HepG2 (cell line): Measurements from ENCODE around the gene STYX. TPM values are rescaled to one million over a fixed set of nuclear protein-coding genes. Genes with fewer than 3 reads are reported as not detected.
A peak's percentile ranks its signal among the peaks of the same experiment; 100 is the strongest.

ENCODE experiments used
- DNMT1 ChIP-seq: sonication (generic); formaldehyde crosslinking; IDR thresholded peaks from 2 replicates; pipeline ENCODE4 v1.5.1; 2020; ENCODE audit warnings: mild to moderate bottlenecking, missing genetic modification reagents
- DR1 ChIP-seq: sonication (generic); formaldehyde crosslinking; IDR thresholded peaks from 2 replicates; pipeline ENCODE4 v1.8.0; 2021; ENCODE audit warnings: mild to moderate bottlenecking, missing genetic modification reagents, inconsistent platforms
- FOXC1 ChIP-seq: sonication (generic); formaldehyde crosslinking; IDR thresholded peaks from 2 replicates; pipeline ENCODE4 v1.8.0; 2022; ENCODE audit warnings: mild to moderate bottlenecking, missing genetic modification reagents, borderline replicate concordance
- KDM4B ChIP-seq: sonication (generic); formaldehyde crosslinking; IDR thresholded peaks from 2 replicates; pipeline ENCODE4 v1.4.0; 2020; ENCODE audit warnings: missing genetic modification reagents
- MEF2D ChIP-seq: sonication (generic); formaldehyde crosslinking; IDR thresholded peaks from 2 replicates; pipeline ENCODE4 v1.5.1; 2020; ENCODE audit warnings: mild to moderate bottlenecking, missing genetic modification reagents
- NFYB ChIP-seq: sonication (generic); formaldehyde crosslinking; IDR thresholded peaks from 2 replicates; pipeline ENCODE4 v1.4.0; 2020; ENCODE audit warnings: missing genetic modification reagents
- SOX5 ChIP-seq: IDR thresholded peaks from 2 replicates; pipeline ENCODE4 v1.6.1; 2016; ENCODE audit warnings: borderline replicate concordance
- THYN1 ChIP-seq: sonication (generic); formaldehyde crosslinking; IDR thresholded peaks from 2 replicates; pipeline ENCODE4 v1.8.1; 2023; ENCODE audit warnings: low read depth, mild to moderate bottlenecking, moderate library complexity, missing genetic modification reagents, borderline replicate concordance
- ZNF547 ChIP-seq: sonication (generic); formaldehyde crosslinking; IDR thresholded peaks from 2 replicates; pipeline ENCODE4 v1.5.1; 2020; ENCODE audit warnings: mild to moderate bottlenecking, missing genetic modification reagents
- polyA plus RNA-seq, 8 experiments: library from polyadenylated mRNA; depleted of rRNA in 3 of 8; stranded (reverse) in 7 of 8; unstranded in 1 of 8; fragments of >200 nt; fragmentation: Illumina TruSeq in 4 of 8; extraction: Trizol in 4 of 8; gene quantifications; 2 replicates each; pipeline versions ENCODE4 v1.2.1 to v1.2.3, GENCODE V29; 2011 to 2016; ENCODE audit warnings: low read depth in 4 of 8, missing spikeins in 1 of 8, mixed read lengths in 1 of 8; ENCODE audit not compliant: insufficient read depth in 1 of 8
- total RNA-seq, 5 experiments: library from RNA; depleted of rRNA; stranded (reverse); fragments of >200 nt; fragmentation: Illumina TruSeq; extraction: Trizol; gene quantifications; 2 replicates each; pipeline ENCODE4 v1.2.3, GENCODE V29; 2016; ENCODE audit warnings: low read depth in 1 of 5
- TF ChIP-seq, protein P1 (sequence below): sonication (generic); formaldehyde crosslinking; IDR thresholded peaks from 2 replicates; pipeline ENCODE4 v1.4.0; 2020; ENCODE audit warnings: missing genetic modification reagents, borderline replicate concordance
- TF ChIP-seq, protein P2 (sequence below): sonication (generic); formaldehyde crosslinking; IDR thresholded peaks from 2 replicates; pipeline ENCODE4 v1.4.0; 2020; ENCODE audit warnings: missing genetic modification reagents
- TF ChIP-seq, protein P3 (sequence below): sonication (generic); formaldehyde crosslinking; IDR thresholded peaks from 2 replicates; pipeline ENCODE4 v1.4.0; 2020; ENCODE audit warnings: low read depth, mild to moderate bottlenecking, missing genetic modification reagents
- TF ChIP-seq, protein P4 (sequence below): sonication (generic); formaldehyde crosslinking; IDR thresholded peaks from 2 replicates; pipeline ENCODE4 v1.4.0; 2020; ENCODE audit warnings: missing genetic modification reagents; ENCODE audit errors: not compliant biosample characterization
- TF ChIP-seq, protein P5 (sequence below): sonication (generic); formaldehyde crosslinking; IDR thresholded peaks from 2 replicates; pipeline ENCODE4 v1.4.0; 2020; ENCODE audit warnings: mild to moderate bottlenecking, missing genetic modification reagents
- TF ChIP-seq, protein P6 (sequence below): IDR thresholded peaks from 2 replicates; pipeline ENCODE4 v1.6.1; 2016; ENCODE audit warnings: missing biosample characterization, missing genetic modification reagents, low read depth
- TF ChIP-seq, protein P7 (sequence below): IDR thresholded peaks from 2 replicates; pipeline ENCODE4 v1.6.1; 2018; ENCODE audit warnings: missing genetic modification reagents, mild to moderate bottlenecking, missing compliant biosample characterization

The STYX gene
- total and polyA plus RNA-seq, 2 of the 13 experiments (the other 11 are each of a cell fraction or from before 2014, with no cell fraction given), result 6.6 to 10.9 TPM

DNA sequence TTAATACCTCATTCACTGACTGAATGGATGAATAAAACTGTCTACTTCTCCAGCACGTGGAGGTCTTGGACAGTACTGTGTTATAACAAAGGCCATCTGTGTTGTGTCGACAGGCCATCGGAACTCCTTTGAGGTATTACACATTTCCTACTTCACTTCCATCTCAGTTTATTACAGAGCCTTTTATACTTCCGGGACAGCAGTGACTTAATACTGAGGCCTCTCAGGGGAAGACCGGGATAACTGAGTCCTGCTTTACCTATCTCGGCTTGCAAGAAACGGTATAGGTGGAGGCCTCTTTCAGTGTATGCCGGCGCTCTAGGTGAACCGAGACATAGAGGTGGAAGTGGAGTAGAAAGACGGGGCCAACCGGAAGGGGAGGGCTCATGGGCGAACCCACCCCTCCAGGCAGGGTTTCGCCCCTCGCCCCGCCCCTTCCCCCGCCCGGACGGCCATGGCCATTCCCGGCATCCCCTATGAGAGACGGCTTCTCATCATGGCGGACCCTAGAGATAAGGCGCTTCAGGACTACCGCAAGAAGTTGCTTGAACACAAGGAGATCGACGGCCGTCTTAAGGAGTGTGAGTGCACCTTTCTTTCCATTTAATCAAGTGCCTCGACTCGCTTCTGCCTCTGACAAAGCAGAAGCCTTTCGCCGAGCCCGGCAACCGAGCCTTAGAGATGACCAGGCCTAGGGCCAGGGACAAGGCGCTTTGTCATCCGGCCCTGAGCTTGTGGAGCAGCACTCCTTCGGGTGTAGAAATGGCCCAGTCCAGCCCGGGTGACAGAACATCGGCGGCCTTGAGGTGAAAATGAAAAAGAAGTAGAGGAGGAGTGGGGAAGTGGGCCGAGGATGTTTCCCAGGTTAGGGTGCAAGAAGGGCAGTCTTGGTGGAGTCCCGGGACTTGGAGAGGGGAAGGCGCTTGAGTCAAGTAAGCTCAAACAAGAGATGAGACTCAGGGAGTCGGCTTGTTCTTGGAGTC lies 23.0 kb upstream of the STYX start, which contains the start of gene PSMC6 (continued):
- TF ChIP-seq, protein P1, sequence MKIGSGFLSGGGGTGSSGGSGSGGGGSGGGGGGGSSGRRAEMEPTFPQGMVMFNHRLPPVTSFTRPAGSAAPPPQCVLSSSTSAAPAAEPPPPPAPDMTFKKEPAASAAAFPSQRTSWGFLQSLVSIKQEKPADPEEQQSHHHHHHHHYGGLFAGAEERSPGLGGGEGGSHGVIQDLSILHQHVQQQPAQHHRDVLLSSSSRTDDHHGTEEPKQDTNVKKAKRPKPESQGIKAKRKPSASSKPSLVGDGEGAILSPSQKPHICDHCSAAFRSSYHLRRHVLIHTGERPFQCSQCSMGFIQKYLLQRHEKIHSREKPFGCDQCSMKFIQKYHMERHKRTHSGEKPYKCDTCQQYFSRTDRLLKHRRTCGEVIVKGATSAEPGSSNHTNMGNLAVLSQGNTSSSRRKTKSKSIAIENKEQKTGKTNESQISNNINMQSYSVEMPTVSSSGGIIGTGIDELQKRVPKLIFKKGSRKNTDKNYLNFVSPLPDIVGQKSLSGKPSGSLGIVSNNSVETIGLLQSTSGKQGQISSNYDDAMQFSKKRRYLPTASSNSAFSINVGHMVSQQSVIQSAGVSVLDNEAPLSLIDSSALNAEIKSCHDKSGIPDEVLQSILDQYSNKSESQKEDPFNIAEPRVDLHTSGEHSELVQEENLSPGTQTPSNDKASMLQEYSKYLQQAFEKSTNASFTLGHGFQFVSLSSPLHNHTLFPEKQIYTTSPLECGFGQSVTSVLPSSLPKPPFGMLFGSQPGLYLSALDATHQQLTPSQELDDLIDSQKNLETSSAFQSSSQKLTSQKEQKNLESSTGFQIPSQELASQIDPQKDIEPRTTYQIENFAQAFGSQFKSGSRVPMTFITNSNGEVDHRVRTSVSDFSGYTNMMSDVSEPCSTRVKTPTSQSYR, result no peak
- TF ChIP-seq, protein P2, sequence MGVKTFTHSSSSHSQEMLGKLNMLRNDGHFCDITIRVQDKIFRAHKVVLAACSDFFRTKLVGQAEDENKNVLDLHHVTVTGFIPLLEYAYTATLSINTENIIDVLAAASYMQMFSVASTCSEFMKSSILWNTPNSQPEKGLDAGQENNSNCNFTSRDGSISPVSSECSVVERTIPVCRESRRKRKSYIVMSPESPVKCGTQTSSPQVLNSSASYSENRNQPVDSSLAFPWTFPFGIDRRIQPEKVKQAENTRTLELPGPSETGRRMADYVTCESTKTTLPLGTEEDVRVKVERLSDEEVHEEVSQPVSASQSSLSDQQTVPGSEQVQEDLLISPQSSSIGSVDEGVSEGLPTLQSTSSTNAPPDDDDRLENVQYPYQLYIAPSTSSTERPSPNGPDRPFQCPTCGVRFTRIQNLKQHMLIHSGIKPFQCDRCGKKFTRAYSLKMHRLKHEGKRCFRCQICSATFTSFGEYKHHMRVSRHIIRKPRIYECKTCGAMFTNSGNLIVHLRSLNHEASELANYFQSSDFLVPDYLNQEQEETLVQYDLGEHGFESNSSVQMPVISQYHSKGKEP (CRISPR knock-in tag), result no peak
- TF ChIP-seq SOX5 (CRISPR knock-in tag), result no peak
- peak; percentile 79 for TF ChIP-seq MEF2D (CRISPR knock-in tag)
- TF ChIP-seq, protein P3, sequence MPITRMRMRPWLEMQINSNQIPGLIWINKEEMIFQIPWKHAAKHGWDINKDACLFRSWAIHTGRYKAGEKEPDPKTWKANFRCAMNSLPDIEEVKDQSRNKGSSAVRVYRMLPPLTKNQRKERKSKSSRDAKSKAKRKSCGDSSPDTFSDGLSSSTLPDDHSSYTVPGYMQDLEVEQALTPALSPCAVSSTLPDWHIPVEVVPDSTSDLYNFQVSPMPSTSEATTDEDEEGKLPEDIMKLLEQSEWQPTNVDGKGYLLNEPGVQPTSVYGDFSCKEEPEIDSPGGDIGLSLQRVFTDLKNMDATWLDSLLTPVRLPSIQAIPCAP (CRISPR knock-in tag), result no peak
- TF ChIP-seq, protein P4, sequence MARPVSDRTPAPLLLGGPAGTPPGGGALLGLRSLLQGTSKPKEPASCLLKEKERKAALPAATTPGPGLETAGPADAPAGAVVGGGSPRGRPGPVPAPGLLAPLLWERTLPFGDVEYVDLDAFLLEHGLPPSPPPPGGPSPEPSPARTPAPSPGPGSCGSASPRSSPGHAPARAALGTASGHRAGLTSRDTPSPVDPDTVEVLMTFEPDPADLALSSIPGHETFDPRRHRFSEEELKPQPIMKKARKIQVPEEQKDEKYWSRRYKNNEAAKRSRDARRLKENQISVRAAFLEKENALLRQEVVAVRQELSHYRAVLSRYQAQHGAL (CRISPR knock-in tag), result no peak
- TF ChIP-seq DNMT1 (CRISPR knock-in tag), result no peak
- TF ChIP-seq ZNF547 (CRISPR knock-in tag), result 0 out of 2 replicates have a peak, but pooled peaks have one; percentile 18
- no peak for TF ChIP-seq THYN1 (CRISPR knock-in tag)
- TF ChIP-seq DR1 (CRISPR knock-in tag), result peak; percentile 55; the same call in 1 of the 2 replicates
- peak; percentile 58; the same call in 1 of the 2 replicates for TF ChIP-seq KDM4B (CRISPR knock-in tag)
- 0 out of 2 replicates have a peak, but pooled peaks have one; percentile 12 for TF ChIP-seq NFYB
- TF ChIP-seq, protein P5, sequence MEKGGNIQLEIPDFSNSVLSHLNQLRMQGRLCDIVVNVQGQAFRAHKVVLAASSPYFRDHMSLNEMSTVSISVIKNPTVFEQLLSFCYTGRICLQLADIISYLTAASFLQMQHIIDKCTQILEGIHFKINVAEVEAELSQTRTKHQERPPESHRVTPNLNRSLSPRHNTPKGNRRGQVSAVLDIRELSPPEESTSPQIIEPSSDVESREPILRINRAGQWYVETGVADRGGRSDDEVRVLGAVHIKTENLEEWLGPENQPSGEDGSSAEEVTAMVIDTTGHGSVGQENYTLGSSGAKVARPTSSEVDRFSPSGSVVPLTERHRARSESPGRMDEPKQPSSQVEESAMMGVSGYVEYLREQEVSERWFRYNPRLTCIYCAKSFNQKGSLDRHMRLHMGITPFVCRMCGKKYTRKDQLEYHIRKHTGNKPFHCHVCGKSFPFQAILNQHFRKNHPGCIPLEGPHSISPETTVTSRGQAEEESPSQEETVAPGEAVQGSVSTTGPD, result no peak
- TF ChIP-seq, protein P6, sequence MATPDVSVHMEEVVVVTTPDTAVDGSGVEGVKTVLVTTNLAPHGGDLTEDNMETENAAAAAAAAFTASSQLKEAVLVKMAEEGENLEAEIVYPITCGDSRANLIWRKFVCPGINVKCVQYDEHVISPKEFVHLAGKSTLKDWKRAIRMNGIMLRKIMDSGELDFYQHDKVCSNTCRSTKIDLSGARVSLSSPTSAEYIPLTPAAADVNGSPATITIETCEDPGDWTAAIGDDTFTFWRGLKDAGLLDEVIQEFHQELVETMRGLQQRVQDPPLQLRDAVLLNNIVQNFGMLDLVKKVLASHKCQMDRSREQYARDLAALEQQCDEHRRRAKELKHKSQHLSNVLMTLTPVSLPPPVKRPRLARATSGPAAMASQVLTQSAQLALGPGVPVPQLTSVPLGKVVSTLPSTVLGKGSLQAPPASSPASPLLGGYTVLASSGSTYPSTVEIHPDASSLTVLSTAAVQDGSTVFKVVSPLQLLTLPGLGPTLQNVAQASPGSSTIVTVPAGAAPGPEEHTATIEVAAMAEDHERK (CRISPR knock-in tag), result no peak
- TF ChIP-seq FOXC1, result 0 out of 2 replicates have a peak, but pooled peaks have one; percentile 32
- TF ChIP-seq, protein P7, sequence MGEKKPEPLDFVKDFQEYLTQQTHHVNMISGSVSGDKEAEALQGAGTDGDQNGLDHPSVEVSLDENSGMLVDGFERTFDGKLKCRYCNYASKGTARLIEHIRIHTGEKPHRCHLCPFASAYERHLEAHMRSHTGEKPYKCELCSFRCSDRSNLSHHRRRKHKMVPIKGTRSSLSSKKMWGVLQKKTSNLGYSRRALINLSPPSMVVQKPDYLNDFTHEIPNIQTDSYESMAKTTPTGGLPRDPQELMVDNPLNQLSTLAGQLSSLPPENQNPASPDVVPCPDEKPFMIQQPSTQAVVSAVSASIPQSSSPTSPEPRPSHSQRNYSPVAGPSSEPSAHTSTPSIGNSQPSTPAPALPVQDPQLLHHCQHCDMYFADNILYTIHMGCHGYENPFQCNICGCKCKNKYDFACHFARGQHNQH, result no peak; the same call in 1 of the 2 replicates
